Neural progenitor cell (in vitro differentiated cells): ENCODE measurements around the gene SLX4IP.

Source experiments
- CTCF ChIP-seq: fragments of 200-600 bp; sonication (generic); IDR thresholded peaks from 2 replicates; pipeline ENCODE4 v1.5.1; 2017; ENCODE audit warnings: antibody characterized with exemption, mild to moderate bottlenecking
- EZH2 ChIP-seq: fragments of 200-600 bp; sonication (generic); IDR thresholded peaks from 2 replicates; pipeline ENCODE4 v1.6.1; 2017; ENCODE audit warnings: antibody characterized with exemption, mild to moderate bottlenecking, moderate library complexity
- EZH2phosphoT487 ChIP-seq: fragments of 200-600 bp; sonication (generic); IDR thresholded peaks from 2 replicates; pipeline ENCODE4 v1.6.1; 2017; ENCODE audit warnings: antibody characterized with exemption

- TF ChIP-seq CTCF (no peak), EZH2phosphoT487 (no peak), EZH2 (no peak)
Measured at GRCh38 chr20:10591946-10592521, 156.9 kb downstream of the SLX4IP start.
